HS-27A (cell line): Measurements from ENCODE around the gene SCGB1C1.
A peak's percentile ranks its signal among the peaks of the same experiment; 100 is the strongest.
"Not testable (repeated sequence)": the region's sequence is repeated elsewhere in the genome, so short reads cannot be mapped to it uniquely, and the experiment has no call there.

Source experiments
- DNase-seq: peaks from one replicate; pipeline ENCODE4 v3.0.0-alpha.2; 2012; ENCODE audit warnings: low read depth, missing footprints

SCGB1C1 gene

DNA sequence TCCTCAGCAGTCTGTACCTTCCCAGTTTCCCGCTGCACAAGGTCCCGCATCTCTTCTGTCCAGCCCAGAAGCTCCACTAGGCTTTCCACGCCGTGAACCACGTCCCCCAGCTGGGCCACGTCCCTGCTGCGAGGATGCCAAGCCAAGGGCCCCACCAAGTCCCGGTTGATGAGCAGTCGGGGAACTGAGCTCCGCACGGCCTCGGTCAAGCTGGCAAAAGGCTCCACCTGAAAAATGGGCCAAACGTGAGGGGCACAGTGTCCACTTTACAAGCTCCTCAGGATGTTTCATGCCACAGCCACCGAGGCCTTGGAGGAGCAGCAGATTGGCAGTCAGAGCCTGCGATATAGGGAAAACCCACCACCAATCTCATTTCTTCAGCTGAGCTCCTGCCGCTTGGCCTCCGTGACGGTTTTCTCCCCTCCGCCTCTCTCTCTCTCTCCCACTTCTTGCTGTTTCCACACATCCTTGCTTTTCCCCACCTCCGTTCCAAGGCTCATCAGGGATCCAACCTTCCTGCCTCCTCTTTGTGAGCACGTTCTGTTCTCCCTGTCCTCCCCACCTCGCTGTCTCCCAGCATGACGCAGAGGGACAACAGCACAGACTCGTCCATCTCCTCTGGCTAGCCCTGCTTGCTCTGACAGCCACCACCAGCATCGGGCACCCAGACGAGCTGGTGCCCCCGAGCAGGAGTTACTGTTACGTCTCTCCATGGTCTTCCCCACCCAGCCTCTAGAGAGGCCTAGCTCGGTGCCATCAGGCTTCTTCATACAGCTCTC is 26.1 kb downstream of the SCGB1C1 start:
- no peak for DNase-seq

DNA sequence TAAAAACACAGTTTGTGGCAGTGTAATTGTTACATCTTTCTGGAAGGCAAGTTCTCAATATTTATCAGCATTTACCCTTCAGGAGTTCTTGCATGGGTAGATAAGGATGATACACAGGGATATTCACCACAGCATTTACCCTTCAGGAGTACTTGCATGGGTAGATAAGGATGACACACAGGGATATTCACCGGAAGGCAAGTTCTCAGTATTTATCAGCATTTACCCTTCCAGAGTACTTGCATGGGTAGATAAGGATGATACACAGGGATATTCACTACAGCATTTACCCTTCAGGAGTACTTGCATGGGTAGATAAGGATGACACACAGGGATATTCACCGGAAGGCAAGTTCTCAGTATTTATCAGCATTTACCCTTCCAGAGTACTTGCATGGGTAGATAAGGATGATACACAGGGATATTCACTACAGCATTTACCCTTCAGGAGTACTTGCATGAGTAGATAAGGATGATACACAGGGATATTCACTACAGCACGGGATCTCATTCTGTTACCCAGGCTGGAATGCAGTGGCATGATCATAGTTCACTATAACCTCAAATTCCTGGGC is 27.9 kb downstream of the SCGB1C1 start:
- not testable (repeated sequence) for DNase-seq

DNA sequence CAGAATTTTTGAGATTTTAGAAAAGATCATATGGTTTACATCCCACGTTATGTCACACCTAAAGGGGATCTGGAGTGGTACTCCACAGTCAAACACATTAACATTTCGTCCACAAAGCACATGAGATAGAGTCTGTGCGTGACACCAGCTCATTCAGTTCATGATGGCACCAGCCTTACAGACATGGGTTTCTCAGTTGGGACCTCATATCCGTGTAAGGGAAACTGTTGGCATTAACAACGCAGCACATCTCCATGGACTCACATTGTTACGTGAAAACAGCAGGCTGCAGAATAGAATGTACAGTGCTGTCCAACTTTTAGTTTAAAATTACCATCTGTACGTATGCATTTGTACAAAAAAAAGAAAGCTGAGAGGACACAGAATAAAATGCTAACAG is 28.7 kb downstream of the SCGB1C1 start:
- no peak for DNase-seq

DNA sequence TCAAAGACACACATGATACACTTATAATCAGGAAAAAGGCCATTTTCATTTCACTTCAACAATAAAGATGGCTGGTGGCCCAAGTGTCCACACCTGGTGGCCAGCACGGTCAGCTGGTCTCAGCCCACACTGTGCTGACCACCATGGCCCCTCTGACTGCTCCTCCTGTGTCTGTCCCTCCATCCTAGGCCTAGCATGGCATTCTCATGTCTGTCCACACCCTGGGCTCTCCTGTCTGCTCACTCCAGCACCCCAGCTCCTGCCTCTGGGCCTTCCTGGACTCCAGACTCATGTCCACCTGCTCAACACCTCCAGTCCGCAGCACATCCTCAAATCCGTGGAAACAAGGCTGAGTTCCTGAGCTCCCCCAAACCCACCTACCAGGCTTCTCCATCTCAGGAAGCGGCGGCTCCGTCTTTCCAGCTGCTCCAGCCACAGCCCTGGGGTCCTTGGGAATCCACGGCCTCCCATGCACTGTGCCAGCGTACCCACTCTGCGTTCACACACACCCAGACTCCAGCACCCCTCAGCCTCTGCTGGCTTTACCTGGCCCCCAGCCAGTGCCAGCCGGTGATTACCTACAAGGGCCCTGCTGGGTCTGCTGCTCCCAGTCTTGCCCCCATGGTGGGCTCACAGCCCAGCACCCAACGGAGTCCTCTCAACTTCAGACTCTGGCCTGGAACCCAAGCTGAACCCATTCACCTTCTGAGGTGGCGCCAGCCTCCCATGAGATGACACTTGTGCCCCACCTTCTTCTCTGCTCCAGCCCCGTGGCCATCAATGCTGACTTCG is 29.3 kb downstream of the SCGB1C1 start:
- no peak for DNase-seq

DNA sequence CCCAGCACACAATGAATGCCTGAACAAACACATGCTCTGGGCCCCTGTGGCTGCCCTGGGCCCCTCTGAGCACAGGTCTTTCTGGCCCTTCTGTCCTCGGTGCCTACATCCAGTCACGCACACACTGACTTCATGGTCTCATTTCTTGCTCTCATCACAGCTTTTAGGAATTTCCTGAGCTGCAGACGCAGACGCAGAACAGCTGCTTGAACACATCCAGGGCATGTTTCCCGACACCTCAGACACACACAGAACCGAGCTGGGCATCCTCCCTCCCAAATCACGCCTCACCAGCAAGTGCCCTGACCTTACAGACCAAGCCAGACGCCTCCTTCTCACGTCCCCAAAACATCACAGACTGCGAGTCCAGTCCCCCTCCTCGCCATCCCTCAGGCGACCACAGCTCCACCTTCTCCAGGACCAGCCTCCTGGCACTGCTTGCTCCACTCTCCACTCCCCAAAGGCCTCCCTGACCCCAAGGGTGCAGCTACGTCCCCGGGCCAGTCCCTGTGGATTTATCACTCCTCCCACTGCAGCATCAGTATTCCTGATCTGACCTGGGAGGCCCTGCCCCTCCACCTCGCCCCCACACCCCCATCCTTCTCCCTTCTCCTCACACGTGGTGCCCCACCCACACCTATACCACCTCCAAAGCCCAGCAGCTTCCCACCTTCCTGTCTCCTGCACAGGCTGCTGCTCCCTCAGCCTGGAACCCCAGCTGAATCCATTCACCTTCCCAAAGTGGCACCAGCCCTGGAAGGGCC is 30.3 kb downstream of the SCGB1C1 start:
- DNase-seq, result no peak

DNA sequence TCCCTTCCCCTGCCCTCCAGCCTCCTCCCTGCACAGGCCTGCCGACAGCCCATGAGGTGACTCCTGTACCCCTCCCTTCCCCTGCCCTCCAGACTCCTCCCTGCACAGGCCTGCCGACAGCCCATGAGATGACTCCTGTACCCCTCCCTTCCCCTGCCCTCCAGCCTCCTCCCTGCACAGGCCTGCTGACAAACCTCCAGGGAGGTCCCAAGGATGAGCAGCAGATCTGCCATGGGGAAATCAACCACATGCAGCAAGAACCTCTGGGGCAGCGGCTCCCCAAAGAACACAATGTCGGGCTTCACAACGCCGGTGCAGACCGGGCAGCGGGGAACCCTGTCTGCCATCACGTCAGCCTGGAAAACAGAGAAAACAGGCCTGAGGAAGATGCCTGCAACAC is 31.0 kb downstream of the SCGB1C1 start:
- no peak for DNase-seq

DNA sequence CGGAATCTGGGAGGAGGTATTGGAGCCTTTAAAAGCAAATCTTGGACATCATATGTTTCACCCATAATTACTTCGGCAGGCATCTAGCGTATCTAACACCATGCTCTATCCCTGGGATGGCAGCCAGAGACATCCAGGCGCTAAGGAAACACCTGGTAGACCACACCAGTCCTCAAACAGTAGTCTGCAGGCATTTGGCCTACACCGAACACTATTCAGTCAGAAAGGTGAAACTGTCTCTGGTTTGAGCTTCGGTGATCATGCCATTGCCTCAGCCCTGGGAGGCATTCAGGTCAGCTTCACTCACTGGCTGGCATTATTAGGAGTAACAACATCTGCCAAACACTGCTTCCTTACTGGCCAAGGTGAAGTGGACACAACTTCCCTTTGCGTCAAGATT is 31.5 kb downstream of the SCGB1C1 start:
- DNase-seq, result no peak

DNA sequence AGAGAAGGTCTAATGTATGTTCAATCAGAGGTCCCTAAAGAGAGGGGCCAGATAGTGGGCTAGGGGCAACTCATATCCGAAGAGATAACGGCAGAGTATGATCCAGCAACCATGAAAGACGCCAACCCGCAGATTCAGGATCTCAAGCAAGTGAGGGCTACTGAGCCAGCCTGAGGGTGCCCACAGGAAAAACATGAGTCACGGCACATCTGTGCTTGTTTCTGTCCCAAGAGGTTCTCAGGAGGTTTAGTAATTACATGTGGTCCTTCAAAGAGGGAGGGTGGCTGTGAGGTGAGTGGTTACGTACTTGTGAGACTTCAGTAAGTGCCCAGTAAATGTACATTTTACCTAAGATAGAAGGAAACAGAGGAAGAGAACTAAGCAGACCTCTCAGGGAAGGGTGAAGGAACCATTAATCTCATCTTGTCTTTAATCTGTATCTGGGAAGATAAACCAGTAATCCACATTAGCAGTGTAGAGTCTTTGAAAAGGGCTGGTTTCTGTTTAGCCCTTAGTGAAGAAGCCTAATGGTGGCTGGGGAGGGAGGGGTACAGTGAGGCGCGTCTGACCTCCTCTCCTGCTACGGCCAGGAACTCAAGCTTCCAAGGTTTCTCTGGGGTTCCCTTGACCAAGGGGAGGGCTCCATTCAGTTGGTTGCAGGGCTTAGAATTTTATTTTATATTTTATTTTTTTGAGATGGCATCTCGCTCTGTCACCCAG is 33.0 kb downstream of the SCGB1C1 start:
- no peak for DNase-seq

DNA sequence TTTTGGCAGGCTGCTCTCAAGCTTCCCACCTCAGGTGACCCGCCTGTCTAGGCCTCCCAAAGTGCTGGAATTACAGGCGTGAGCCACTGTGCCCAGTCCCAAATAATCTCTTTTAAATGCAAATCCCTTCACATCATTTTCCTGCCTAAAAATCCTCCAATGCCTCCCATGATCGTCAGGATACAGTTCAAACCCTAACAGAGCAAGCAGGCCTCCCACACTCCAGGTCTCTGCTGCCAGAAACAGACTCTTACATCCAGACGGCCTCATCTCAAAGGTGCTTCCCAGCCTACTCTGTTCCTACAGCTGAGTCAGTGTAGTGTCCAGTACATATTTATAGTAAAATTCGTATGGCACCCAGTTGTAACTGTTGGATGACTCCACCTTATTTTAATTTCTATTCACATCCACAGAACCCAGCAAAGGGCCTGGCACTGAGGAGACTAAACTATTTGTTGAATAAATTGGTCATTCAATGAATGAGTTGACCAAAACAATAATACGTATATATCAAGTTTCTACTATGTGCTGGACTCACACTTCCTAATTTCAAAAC is 35.0 kb downstream of the SCGB1C1 start:
- no peak for DNase-seq

DNA sequence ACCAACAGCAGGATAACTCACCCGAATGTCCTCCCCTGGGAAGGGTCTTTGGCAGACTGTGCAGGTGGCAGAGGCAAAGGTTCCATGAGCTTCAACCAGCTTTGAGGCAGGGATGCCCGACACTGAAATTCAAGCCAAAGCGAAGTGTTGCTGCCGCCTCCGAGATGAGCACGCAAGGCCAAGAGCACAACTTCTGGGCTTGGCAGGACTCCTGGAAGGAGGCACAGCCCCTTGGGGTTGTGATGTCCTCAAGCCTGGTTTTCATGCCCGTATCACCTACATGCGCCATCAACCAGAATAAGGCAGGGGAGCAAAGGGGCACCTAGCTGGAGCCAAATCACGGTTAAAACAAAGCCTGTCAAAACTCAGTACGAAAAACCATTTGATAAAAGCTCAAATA is 37.6 kb downstream of the SCGB1C1 start:
- no peak for DNase-seq

DNA sequence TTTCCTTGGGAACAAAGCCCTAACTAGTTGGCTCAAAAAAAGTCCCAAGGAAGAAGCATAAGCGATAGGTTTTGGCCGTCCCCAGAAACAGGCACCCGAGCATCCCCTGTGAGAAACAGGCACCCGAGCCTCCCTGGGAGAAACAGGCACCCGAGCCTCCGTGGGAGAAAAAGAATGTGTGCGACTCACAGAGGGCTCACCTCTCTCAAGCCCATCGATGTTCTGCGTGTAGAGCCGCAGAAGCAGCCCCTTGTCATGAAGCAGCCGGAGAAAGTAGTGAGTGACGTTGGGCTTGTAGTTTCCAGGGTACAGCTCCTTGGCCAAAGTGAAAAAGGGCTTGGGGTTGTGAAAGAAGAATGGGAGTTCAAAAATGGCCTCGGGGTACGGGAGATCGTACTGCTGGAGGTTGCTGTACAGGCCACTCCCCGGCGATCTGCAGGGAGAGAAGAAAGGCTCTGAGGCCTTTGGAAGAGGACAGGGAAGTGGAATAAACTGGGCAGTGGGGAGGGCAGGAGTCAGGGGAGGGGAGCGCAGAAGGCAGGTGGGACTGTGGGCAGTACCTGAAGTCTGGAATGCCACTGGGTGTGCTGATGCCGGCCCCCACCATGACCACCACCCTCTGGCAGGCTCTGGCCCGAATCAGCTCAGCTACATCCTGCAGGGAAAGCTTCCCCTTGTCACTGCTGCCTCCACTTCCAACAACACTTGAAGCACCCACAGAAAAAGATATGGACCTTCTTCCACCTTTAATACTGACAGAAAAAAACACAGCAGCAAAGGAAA is 40.1 kb downstream of the SCGB1C1 start:
- no peak for DNase-seq

DNA sequence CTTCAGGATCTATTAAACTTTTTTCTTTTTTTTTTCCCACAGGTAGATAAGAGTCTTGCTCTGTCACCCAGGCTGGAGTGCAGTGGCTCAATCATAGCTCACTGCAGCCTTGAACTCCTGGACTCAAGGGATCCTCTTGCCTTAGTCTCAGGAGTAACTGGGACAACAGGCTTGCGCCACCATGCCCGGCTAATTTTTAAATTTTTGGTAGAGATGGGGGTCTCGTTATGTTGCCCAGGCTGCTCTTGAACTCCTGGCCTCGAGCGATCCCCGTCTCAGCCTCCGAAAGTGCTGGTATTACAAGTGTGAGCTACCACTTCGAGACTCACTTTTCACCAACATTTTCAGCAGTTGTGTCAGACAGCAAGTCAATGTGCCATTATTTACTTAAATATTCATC is 42.3 kb downstream of the SCGB1C1 start:
- no peak for DNase-seq

DNA sequence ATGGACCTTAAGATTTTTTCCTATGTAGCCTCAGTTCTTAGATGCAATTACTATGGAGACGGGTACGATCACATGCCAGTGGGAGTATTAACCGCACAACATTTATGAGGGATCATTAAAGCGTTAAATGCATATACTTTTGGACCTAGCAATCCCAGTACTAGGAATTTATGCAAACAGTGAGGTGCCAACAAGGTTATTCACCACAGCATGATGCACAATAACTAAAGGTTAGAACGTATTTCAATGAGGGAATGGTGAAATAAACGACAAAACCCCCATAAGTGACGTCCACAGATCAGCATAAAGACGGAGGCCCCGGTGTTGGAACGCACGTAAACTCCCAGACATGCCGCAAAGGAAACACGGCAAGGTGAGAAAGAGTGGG is 42.7 kb downstream of the SCGB1C1 start:
- DNase-seq, result no peak

DNA sequence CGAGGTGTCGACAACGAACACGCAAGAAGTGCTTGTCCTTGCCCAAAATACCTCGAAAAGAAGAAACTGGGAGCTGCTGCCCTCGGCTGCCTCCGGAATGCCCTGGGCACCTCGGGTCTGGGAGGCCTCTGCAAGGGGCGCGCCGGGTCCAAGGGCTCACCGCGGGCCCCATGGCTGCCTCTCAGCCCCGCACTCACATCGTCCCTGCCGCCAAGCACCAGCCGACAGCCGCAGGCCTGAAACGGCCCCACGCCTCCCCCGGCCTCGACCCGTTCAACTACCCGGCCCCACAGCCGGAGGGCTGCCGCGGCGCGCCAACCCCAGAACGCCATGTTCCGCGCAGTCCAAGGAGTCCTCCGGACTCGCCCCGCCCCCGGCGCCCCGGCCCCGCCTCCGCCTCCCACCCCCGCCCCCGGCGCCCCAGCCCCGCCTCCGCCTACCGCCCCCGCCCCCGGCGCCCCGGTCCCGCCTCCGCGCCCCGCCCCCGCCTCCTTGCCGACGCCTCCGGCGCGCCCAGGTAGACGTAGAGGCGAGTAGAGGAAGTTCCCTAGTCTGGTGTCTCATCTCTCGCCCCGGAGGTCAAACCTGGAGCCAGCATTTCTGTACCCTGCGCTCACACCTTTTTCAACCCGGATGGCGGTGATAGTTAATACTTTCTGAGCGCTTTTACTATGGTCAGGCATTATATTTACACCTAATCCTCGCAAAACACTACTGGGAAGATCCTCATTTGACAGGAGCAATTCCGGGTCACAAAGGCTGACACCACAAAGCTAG is 43.3 kb downstream of the SCGB1C1 start, which contains the start of gene SIRT3:
TSS of gene SIRT3 (minus strand) at position 346 of the 777 bp plus-strand sequence. CDS start at position 332, 14 bp downstream.
- peak; percentile 50 for DNase-seq

DNA sequence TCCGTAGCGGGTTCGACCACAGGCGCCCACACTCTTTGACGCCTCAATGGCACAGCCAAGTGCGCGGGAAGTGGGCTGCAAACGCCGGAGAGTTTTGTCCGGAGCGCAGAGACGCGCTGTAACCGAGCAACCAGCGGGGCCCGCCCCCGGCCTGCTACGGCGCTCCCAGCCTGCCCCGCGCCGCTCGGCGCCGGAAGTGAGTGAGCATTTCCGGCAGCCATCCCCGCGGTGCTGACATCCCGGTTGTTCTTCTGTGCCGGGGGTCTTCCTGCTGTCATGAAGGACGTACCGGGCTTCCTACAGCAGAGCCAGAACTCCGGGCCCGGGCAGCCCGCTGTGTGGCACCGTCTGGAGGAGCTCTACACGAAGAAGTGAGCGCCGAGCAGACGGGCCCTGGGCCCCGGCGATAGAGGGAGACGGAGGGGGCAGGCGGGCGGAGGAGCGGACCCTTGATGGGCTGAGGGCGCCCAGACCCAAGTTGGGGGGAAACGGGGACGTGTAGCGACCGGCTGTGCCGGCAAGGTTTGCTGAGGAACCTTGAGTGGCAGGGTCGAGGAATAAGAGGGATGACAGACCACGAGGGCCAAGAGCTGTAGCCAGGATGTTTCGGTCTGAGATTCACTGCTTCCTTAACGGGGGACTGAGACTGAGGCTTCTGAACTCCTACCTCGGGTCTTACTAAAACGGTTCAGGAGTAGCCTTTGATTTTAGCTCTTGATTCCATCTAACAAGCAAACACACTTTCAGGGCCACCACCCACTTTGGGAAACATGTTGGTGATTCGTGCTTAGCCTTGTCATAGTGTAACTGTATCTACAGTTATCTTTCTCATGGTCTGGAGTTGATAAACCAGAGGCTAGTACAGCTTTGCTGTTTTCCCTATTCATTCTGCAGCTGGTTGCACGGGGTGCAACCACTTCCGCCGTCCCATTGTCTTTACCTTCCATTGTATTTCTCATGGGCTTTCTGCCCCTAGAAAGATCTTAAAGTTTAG is 44.2 kb downstream of the SCGB1C1 start, which contains the start of gene PSMD13:
TSS of gene PSMD13 (plus strand) at position 203 of the 994 bp plus-strand sequence. CDS start at position 277, 74 bp downstream.
- no peak for DNase-seq

DNA sequence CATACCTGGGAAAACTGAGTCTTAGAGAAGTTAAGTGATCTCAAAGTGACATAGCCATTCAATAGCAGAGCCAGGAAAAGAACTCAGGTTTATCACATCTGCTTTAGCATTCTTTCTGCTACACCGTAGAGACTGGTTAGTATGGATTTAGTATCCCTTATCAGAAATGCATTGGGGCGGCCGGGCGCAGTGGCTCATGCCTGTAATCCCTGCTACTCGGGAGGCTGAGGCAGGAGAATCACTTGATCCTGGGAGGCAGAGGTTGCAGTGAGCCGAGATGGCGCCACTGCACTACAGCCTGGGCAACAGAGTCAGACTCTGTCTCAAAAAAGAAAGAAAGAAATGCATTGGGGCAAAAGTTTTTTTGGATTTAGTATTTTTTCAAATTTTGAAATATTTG is 45.5 kb downstream of the SCGB1C1 start:
- not testable (repeated sequence) for DNase-seq

DNA sequence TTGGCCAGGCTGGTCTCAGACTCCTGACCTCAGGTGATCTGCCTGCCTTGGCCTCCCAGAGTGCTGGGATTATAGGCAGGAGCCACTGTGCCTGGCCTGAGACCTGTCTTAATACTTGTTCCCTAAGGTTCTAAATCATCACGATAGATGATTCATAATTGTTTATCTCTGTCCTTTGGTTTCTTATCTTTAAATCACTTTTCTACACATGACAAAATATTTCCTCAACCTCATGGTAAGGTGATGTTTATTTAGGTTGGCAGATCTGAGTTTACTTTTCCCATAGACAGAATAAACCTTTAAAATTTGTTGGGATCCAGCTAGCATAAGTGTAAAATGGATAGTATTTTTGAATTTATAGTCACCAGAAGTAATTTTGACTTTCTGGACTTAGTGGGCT is 47.4 kb downstream of the SCGB1C1 start:
- DNase-seq, result no peak

DNA sequence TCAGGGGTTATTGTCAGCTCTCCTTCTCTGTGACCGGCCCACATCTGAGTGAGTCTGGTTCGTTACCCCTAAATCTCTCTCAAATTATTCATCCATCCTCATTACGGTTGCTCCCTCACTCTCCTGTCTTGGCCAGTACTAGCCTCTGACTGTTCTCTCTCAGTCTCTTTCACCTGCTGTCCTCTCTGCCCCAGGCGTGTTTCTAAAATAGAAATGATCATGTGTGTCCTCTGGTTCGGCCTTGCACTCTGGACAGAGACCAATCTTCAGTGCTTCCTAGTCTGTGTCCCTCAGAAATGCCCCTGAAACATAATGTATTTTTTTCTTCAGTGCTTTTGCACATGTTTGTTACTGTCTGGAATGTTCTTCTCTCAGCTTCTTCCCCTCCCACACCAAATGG is 48.8 kb downstream of the SCGB1C1 start:
- no peak for DNase-seq
